Activated CD4-positive, CD25-positive, alpha-beta regulatory T cell treated with anti-CD3 and anti-CD28 coated beads, Interleukin-2, amount 50 U/mL, for 24 hours (primary cell): Measurements from ENCODE around the gene TRAK1.

ENCODE experiments used
- ATAC-seq, 2 donors: fragments of 150-1000 bp; cut with Tn5 transposase; one replicate each; pipeline ENCODE4 v1.10.0; 2021; ENCODE audit warnings: mild to moderate bottlenecking in 1 of 2, moderate library complexity in 1 of 2

Gene TRAK1

DNA sequence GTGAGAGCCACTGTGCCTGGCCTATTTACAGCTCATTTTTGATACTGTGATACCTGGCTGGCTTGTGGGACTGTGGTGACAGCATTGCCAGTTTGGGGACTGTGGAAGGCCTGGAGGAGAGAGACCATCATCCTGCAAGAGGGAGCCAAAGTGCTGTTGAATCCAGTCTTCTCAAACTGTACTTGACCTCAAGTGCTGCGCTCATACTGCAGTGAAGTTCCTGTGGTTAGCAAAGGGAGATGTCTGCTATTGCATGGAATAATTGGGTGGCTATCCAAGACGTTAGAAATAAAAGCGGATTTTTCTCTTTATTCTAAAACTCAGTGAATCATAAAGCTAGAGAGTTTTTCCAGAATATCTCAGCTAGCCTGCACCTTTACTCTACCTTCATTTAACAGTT is 91.4 kb downstream of the TRAK1 start:
- no peak for ATAC-seq

- ATAC-seq, result no peak
Measured at GRCh38 chr3:42183991-42184632, 93.0 kb downstream of the TRAK1 start.

- no peak for ATAC-seq
Measured at GRCh38 chr3:42184651-42185443, 93.7 kb downstream of the TRAK1 start.

- no peak for ATAC-seq
Measured at GRCh38 chr3:42187936-42188335, 96.8 kb downstream of the TRAK1 start.

- ATAC-seq, result no peak
Measured at GRCh38 chr3:42188376-42188775, 97.2 kb downstream of the TRAK1 start.

DNA sequence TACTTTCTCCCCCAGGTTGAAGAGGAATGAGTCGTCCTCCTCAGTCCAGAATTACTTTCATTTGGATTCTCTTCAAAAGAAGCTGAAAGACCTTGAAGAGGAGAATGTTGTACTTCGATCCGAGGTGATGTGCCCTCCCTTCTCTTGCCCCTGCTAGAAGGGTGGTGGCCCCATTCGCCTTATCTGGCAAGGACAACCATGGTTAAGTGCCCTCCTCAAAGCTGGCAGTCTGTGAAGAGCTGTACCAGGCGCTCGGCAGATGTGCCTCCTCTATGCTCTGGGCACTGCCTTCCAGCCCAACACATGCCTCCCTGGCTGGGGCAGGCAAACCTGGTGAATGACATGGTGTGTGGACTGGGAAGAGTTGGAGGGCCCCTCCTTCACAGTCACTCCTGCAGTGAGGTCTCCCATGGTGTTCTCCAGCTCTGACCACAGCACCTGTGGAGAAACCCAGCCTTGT is 97.9 kb downstream of the TRAK1 start:
- ATAC-seq, result no peak

DNA sequence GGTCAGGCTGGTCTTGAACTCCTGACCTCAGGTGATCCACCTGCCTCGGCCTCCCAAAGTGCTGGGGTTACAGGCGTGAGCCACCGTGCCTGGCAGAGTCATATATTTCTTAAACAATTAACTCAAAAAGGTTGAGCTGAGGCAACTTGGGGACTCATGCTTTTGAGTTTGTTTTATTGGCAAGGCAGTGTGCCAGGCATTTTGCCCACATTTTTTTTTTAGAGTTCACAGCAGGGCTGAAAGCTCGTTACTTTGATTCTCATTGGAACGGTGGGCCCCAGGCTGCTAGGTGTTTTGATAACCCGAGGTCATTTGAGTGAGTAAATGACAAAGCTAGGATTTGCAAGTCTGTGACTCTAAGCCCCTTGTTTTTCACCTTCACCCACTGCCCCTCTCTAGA is 98.6 kb downstream of the TRAK1 start:
- no peak for ATAC-seq

DNA sequence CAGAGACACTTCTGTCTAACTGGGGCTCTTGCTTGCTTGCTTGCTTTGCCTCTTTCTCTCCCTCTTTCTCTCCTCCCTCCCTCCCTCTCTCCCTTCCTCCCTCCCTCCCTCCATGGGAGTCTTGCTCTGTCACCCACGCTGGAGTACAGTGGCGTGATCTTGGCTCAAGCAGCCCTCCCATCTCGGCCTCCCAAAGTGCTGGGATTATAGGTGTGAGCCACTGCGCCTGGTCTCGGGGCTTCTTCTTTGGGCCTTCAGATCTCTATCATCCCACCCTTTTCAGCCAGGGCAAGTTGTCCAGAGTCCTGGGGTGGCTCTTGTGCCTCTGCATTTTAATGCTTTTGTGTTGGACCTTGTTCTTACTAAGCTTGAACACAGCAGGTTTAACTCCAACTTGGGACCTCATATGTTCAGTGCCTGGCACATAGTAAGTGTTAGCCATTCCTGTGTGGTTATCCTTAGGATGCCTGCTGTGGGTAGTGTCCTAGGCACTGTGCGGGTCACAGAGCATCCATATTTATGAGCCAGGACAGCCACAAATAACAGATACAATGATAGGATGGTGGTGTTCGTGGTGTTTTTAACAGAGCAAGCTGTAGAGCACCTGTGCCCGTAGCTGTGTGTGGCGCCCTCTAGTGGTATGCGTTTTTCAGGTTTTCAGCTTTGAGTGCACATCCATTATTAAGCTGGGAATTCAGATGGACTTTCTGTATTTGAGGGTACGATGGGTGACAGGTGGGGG is 99.7 kb downstream of the TRAK1 start:
- peak; percentile 27 to 38 for ATAC-seq

GRCh38 chr3:42191443-42191747 is 100.2 kb downstream of the TRAK1 start:
- no peak for ATAC-seq

DNA sequence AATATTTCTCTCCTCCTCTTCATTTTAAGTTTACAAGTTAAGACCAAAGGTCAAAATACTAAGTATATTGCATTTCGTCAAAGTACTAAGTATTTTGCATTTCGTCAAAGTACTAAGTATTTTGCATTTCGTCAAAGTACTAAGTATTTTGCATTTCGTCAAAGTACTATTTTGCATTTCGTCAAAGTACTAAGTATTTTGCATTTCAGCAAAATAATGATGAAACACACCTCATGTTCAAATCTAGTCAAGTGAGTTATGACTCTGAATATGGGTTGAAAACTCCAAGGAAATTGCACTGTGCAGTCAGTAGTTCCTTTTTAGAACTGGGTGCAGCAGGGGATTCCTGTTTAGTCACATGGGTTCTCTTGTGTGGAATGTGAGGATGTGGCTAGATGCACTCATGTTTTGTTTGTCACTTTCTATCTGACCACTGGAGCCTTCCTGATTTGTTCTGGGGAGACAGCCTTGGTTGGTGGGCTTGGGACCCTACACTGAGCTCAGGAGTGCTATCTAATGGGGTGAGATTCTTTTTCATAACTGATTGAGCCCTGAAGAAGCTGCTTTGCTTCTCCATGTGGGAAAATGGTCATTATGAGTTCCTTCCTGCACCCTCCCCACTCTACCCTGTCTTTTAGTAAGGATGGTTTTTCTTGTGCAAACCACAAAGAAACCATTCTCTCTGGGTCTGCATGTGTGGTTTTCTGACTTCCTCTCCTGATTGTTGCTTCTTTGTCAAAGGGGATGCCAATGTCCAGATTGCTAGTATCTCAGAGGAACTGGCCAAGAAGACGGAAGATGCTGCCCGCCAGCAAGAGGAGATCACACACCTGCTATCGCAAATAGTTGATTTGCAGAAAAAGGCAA is 101.4 kb downstream of the TRAK1 start:
- no peak for ATAC-seq

DNA sequence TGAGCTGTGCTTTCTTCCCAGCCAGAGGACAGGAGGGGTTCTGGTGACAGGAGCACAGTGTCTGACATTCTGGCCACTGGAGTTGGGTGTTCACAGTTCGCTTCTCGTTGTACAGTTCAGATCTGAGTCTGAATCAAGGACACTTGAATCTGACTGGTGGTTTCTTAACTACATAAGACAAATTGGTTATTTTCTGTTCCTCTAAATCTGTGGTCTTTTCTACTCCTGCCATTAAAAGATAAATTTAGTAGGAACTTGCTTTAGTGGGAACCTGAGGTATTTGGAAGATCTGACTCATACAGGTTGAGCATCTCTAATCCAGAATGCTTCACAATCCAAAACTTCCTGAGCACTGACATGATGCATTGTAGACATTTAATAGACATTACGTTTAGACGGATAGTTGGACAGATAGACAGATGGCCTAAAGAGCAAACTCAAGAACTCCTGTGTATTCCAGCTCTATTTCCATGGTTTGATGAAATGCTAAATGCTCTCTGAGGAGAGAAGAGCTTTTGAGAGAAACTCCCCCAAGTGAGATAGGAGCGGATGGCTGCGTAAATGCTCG is 103.9 kb downstream of the TRAK1 start:
- no peak for ATAC-seq

DNA sequence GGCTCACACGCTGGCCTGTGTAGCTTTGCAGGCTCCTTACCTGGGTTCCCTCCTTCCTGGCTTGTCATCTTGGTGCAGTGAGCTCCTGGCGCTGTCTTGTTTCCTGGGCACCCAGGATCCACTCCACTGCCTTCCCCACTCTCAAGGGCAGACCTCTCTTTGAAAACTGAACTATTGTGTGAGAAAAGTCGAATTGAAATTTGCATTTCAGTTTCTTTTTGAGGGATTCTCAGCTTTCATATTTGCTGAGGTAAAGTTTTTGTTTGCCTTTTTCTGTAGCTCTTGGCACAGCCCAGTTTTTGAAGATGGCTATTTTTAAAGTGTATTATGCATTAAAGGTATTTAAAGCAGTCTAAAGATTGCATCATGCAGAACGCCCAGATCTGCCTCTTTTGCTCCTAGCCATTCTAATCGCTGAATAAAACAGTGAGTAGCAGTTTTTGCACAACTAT is 104.7 kb downstream of the TRAK1 start:
- no peak for ATAC-seq

- no peak for ATAC-seq
Measured at GRCh38 chr3:42198709-42199108, 107.6 kb downstream of the TRAK1 start.

- no peak for ATAC-seq
Measured at GRCh38 chr3:42202217-42202865, 111.2 kb downstream of the TRAK1 start.

- ATAC-seq, result peak in 1 of 2 donors; percentile 35
Measured at GRCh38 chr3:42204867-42205599, 113.9 kb downstream of the TRAK1 start.

DNA sequence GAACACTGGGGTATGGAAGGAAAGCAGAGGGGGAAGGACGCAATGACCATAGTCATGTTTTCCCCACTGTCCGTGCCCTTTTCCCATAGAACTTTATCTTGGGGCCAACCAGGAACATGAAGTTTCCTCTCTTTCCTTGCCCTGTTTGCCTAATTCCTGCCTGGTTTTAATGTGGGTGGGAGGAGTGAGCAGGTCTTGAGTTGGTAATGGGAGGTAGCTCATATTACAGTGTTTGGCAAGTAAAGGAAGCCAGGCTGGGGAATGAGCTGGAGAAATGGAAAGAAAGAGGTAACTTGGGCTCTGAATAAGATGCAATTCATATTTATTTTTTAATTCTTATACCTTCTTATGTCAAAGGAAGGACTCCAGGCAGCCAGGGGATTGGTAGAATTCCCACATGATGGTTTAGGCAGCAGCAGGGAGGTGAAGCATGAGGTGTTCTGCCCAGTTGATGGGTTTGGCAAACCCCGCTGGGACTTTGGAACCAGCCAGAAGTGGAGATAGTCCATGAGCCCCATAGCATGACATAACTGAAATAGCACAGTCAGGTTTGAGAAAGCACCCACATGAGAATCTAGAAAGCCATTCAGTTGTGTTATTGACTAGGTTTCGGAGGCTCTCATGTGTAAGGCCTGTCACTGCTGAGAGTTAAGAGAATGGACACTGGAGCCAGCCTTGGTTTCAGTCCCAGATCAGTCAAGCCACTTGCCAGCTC is 114.8 kb downstream of the TRAK1 start:
- ATAC-seq, result no peak

GRCh38 chr3:42209917-42210316 is 118.8 kb downstream of the TRAK1 start:
- no peak for ATAC-seq

DNA sequence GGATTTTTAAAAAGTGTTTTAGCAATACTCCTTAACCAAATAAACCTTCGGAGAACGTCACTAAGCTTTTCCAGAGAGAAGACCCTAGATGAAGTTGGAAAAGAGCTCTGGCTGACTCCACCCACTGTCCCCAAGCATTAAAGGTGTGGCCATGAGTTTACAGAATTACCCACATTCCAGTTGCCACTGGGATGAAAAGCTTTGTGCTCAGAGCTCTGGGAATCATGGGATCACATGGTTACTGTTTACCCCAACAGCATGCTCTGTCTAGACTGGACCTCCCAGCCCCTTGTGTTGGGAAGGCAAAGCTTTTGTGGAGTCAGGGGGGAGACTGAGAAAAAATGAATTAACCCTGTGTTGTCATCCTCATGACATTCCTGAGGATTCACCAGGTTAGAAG is 119.6 kb downstream of the TRAK1 start:
- no peak for ATAC-seq

DNA sequence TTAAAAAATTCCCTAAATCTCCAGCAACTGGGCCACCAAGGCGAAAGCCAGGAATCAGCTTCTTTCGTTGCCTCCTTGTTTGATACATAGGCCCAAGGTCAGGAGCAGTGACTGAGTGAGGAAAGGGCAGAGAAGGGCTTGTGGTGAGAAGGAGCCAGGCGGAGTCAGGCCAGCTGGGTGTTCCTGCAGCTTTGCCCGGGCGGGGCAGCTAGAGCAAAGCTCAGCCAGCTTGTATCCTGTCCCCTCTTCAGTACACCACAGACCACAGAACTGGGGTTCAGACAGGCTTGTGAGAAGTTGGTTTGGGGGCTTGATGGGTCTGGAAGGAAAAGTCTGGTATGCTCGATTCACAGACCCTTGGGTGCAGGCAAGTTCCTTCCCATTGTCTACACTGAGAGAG is 122.3 kb downstream of the TRAK1 start:
- ATAC-seq, result no peak

GRCh38 chr3:42214064-42214463 is 122.9 kb downstream of the TRAK1 start:
- no peak for ATAC-seq
